GM12878 (cell line): ENCODE measurements around the gene RP2. TPM values are rescaled to one million over a fixed set of nuclear protein-coding genes. Genes with fewer than 3 reads are reported as not detected.

Experiments used
- ATAC-seq: fragments of 200-7000 bp; cut with Tn5 transposase; 3 replicates; pipeline ENCODE4 v1.9.1; 2020; ENCODE audit warnings: mild to moderate bottlenecking, moderate library complexity
- BruUV-seq: library from RNA; stranded (reverse); fragments of 400-500 nt; replicated peaks from 2 replicates; lab custom pipeline; 2021; lab: Mats Ljungman, UMichigan
- CTCF ChIA-PET: fragments of 300-600 bp; sonication (Branson Sonifier 250); formaldehyde crosslinking; extraction: SDS; loops from one replicate; lab custom pipeline; 2021; ENCODE audit warnings: inconsistent platforms; lab: Yijun Ruan, JAX
- POLR2A ChIA-PET: fragments of 350-600 bp; formaldehyde crosslinking; extraction: SDS; loops from one replicate; lab custom pipeline; 2021; ENCODE audit warnings: inconsistent platforms; lab: Charles Lee
- RAD21 ChIA-PET: fragments of 300-600 bp; sonication (Branson Sonifier 250); formaldehyde crosslinking; loops from one replicate; lab custom pipeline; 2023; ENCODE audit warnings: antibody characterized with exemption; ENCODE audit not compliant: unreplicated experiment; lab: Charles Lee
- SMC1A ChIA-PET: fragments of 300-600 bp; sonication (Branson Sonifier 250); formaldehyde crosslinking; loops from one replicate; lab custom pipeline; 2023; ENCODE audit not compliant: unreplicated experiment, uncharacterized antibody; lab: Charles Lee
- DNase-seq: peaks from one replicate; pipeline ENCODE4 v3.0.0-alpha.2; 2011; ENCODE audit warnings: low read depth, low spot score
- FAIRE-seq: peaks from 3 replicates; lab custom pipeline; 2011; peaks lifted over from hg19 to GRCh38; lab: Jason Lieb, UNC
- H2AFZ ChIP-seq: 2 replicates; pipeline ENCODE4 v1.6.0; 2011; ENCODE audit warnings: low read depth, low read length, control low read depth; ENCODE audit not compliant: control insufficient read depth
- H3K27ac ChIP-seq: 2 replicates; pipeline ENCODE4 v1.5.1; 2011; ENCODE audit warnings: control low read depth; ENCODE audit not compliant: control insufficient read depth, insufficient read depth
- H3K27me3 ChIP-seq, 2 experiments: replicated peaks in 1 of 2; 2 replicates each; pipeline versions ENCODE4 v1.6.0 to v1.6.1; 2011; ENCODE audit warnings: low read length in 1 of 2; ENCODE audit not compliant: control insufficient read depth in 2 of 2, insufficient read depth in 2 of 2
- H3K36me3 ChIP-seq, 2 experiments: 2 replicates each; pipeline ENCODE4 v1.5.1; 2011; ENCODE audit warnings: low read length in 1 of 2; ENCODE audit not compliant: control insufficient read depth in 2 of 2, insufficient read depth in 2 of 2
- H3K4me1 ChIP-seq: 2 replicates; pipeline ENCODE4 v1.6.1; 2011; ENCODE audit warnings: mild to moderate bottlenecking, low read length, moderate library complexity, mixed read lengths; ENCODE audit not compliant: control insufficient read depth, insufficient read depth
- H3K4me2 ChIP-seq: 2 replicates; pipeline ENCODE4 v1.6.0; 2011; ENCODE audit warnings: control low read depth; ENCODE audit not compliant: control insufficient read depth, insufficient read depth
- H3K4me3 ChIP-seq: fragments of 200-600 bp; sonication (generic); 2 replicates; pipeline ENCODE4 v1.5.1; 2016
- H3K79me2 ChIP-seq: 2 replicates; pipeline ENCODE4 v1.6.0; 2011; ENCODE audit warnings: low read length; ENCODE audit not compliant: control insufficient read depth, insufficient read depth
- H3K9ac ChIP-seq: 2 replicates; pipeline ENCODE4 v1.8.0; 2011; ENCODE audit warnings: low read length, control low read depth, mixed read lengths; ENCODE audit not compliant: control insufficient read depth, insufficient read depth
- H3K9me3 ChIP-seq: replicated peaks from 3 replicates; pipeline ENCODE4 v1.5.1; 2011; ENCODE audit warnings: mild to moderate bottlenecking, low read length; ENCODE audit not compliant: control insufficient read depth, insufficient read depth
- H4K20me1 ChIP-seq: 2 replicates; pipeline ENCODE4 v1.6.0; 2011; ENCODE audit not compliant: control insufficient read depth, insufficient read depth
- CBFB ChIP-seq: IDR thresholded peaks from 2 replicates; pipeline ENCODE4 v1.6.1; 2016; ENCODE audit warnings: antibody characterized with exemption, low read depth
- IKZF1 ChIP-seq: fragments of 450-650 bp; conservative IDR thresholded peaks from 2 replicates; pipeline ENCODE4 v1.6.1; 2017; ENCODE audit warnings: antibody characterized with exemption, mild to moderate bottlenecking
- LARP7 ChIP-seq: fragments of 450-650 bp; IDR thresholded peaks from 2 replicates; pipeline ENCODE4 v1.6.1; 2017; ENCODE audit warnings: mild to moderate bottlenecking
- NR2C1 ChIP-seq: fragments of 450-650 bp; IDR thresholded peaks from 2 replicates; pipeline ENCODE4 v1.6.1; 2017; ENCODE audit warnings: antibody characterized with exemption, mild to moderate bottlenecking, moderate library complexity
- YBX1 ChIP-seq: fragments of 450-650 bp; IDR thresholded peaks from 2 replicates; pipeline ENCODE4 v1.6.1; 2016; ENCODE audit warnings: antibody characterized with exemption
- WGBS: methylation state at CpG from one replicate; pipeline ENCODE4 v1.1.6; 2016; ENCODE audit warnings: low lambda C conversion rate; ENCODE audit not compliant: insufficient replicate concordance, insufficient coverage; ENCODE audit errors: missing lambda C conversion rate; 5-methylcytosine and 5-hydroxymethylcytosine counted together
- in situ Hi-C: fragments of 300-500 bp; cut with MboI; formaldehyde crosslinking; loops from 9 replicates; pipeline ENCODE4 v1.14.3; 2018; ENCODE audit warnings: mixed read lengths
- intact Hi-C: fragments of 100-400 bp; cut with micrococcal nuclease; formaldehyde crosslinking; loops from one replicate; pipeline ENCODE4 v1.14.2; 2022; ENCODE audit not compliant: unreplicated experiment
- polyA plus RNA-seq, 11 experiments: library from polyadenylated mRNA; depleted of rRNA in 4 of 11; unstranded in 6 of 11; stranded (reverse) in 5 of 11; fragments of >200 nt; fragmentation: Nextera tagmentation in 4 of 11; fragmentation: Illumina TruSeq in 1 of 11; extraction: Ambion mirVana in 4 of 11; extraction: Trizol in 1 of 11; gene quantifications; 1 replicate in 1 of 11; 2 replicates in 10 of 11; pipeline versions ENCODE4 v1.2.1 to v1.2.3, GENCODE V29; 2011 to 2016; ENCODE audit warnings: inconsistent platforms in 2 of 11, missing spikeins in 2 of 11, low read depth in 1 of 11
- total RNA-seq, 4 experiments: library from RNA; depleted of rRNA in 3 of 4; stranded (reverse); fragments of >200 nt in 3 of 4; fragmentation: Illumina TruSeq in 1 of 4; extraction: Trizol in 1 of 4; gene quantifications; 2 replicates each; pipeline versions ENCODE4 v1.2.1 to v1.2.3, GENCODE V29; 2013 to 2021
- TF ChIP-seq, protein P1 (sequence below): IDR thresholded peaks from 2 replicates; pipeline ENCODE4 v1.6.1; 2012; ENCODE audit warnings: low read depth, low read length, improper control_type of control experiment
- TF ChIP-seq, protein P2 (sequence below): fragments of 450-650 bp; IDR thresholded peaks from 2 replicates; pipeline ENCODE4 v1.6.1; 2018; ENCODE audit warnings: borderline replicate concordance, mild to moderate bottlenecking; ENCODE audit not compliant: partially characterized antibody

RP2 gene
- total and polyA plus RNA-seq, 10 of the 15 experiments (the other 5 are each of a cell fraction or from before 2014, with no cell fraction given): 3.5 to 11.0 (median 5.7) TPM

DNA sequence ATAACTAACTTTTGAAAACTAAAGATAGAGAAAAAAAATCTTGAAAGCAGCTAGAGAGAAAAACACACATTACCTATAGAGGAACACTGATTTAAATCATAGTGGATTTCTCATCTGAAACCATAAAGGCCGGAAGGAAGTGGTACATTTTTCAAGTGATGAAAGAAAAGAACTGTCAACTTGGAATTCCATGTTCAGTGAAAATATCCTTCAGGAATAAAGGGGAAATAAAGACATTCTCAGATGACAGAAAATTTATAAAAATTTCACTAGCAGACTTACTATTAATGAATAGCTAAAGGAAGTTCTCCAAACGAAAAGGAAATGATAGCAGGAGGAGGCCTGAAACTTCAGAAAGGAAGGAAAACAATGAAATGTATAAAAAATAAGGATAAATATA is 67.8 kb downstream of the RP2 start:
- no peak overlapping the region for H2AFZ ChIP-seq
- in situ Hi-C loops: no loop called here
- BruUV-seq: no TSS peak

DNA sequence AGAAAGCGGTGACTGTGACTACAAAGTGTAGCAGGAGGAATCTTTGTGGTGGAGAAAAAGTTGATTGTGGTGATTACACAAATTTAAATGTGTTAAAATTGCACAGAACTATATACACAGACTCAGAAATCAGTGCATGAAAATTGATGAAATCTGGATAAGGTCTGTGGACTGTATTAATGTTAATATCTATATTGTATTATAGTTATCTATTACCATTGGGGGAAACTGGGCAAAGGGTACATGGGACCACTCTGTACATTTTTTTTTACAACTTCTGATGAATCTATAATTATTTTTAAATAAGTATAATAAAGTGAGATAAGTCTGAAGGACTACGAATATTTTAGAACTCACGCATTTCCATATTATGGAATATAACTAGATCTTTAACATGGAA is 73.6 kb downstream of the RP2 start:
- Histone ChIP-seq H3K4me2 (no peak overlapping the region), H2AFZ (no peak overlapping the region)
- no peak for TF ChIP-seq CBFB
- TF ChIP-seq LARP7: no peak
- TF ChIP-seq, protein P1, sequence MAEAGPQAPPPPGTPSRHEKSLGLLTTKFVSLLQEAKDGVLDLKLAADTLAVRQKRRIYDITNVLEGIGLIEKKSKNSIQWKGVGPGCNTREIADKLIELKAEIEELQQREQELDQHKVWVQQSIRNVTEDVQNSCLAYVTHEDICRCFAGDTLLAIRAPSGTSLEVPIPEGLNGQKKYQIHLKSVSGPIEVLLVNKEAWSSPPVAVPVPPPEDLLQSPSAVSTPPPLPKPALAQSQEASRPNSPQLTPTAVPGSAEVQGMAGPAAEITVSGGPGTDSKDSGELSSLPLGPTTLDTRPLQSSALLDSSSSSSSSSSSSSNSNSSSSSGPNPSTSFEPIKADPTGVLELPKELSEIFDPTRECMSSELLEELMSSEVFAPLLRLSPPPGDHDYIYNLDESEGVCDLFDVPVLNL: no peak
- no peak for TF ChIP-seq YBX1
- TF ChIP-seq, protein P2, sequence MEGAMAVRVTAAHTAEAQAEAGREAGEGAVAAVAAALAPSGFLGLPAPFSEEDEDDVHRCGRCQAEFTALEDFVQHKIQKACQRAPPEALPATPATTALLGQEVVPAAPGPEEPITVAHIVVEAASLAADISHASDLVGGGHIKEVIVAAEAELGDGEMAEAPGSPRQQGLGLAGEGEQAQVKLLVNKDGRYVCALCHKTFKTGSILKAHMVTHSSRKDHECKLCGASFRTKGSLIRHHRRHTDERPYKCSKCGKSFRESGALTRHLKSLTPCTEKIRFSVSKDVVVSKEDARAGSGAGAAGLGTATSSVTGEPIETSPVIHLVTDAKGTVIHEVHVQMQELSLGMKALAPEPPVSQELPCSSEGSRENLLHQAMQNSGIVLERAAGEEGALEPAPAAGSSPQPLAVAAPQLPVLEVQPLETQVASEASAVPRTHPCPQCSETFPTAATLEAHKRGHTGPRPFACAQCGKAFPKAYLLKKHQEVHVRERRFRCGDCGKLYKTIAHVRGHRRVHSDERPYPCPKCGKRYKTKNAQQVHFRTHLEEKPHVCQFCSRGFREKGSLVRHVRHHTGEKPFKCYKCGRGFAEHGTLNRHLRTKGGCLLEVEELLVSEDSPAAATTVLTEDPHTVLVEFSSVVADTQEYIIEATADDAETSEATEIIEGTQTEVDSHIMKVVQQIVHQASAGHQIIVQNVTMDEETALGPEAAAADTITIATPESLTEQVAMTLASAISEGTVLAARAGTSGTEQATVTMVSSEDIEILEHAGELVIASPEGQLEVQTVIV: no peak
- TF ChIP-seq, all 136 proteins: peak for 0
- H3K9me3 ChIP-seq: no peaks in the 10 kb centered on the region
- CTCF ChIA-PET: no interaction called here
- BruUV-seq: no TSS peak
- ATAC-seq (no peak), DNase-seq (no peak), FAIRE-seq (no peak)
- in situ Hi-C loops: no loop called here
- no peaks in the 10 kb centered on the region for H4K20me1 ChIP-seq
- POLR2A ChIA-PET: no interaction called here
- SMC1A ChIA-PET: no interaction called here
- H3K27me3 ChIP-seq: peaks cover 0 to 1% of the 10 kb centered on the region in 2 experiments; a peak in 2 of 4 replicates
- H3K27ac ChIP-seq: no peak overlapping the region
- no peaks in the 10 kb centered on the region for H3K4me1 ChIP-seq
- no peak overlapping the region for H3K9ac ChIP-seq
- RAD21 ChIA-PET: no interaction called here
- intact Hi-C loops: no loop called here
- H3K79me2 ChIP-seq: no peaks in the 10 kb centered on the region; the same call in 1 of the 2 replicates
- H3K4me3 ChIP-seq: no peak overlapping the region
- no peaks in the 10 kb centered on the region for H3K36me3 ChIP-seq
- 69% methylated on average over 3 of the region's 3 CpGs for WGBS

More for the DNA sequence above, 67.8 kb downstream of the RP2 start:
- Histone ChIP-seq H4K20me1 (no peaks in the 10 kb centered on the region), H3K4me2 (no peak overlapping the region), H3K27ac (no peak overlapping the region), H3K4me3 (no peak overlapping the region), H3K9me3 (no peaks in the 10 kb centered on the region), H3K79me2 (no peaks in the 10 kb centered on the region), H3K27me3 (no peaks in the 10 kb centered on the region; a peak in 1 of 4 replicates), H3K4me1 (no peaks in the 10 kb centered on the region), H3K36me3 (no peaks in the 10 kb centered on the region), H3K9ac (no peak overlapping the region)
- DNase-seq (no peak), FAIRE-seq (no peak), ATAC-seq (no peak)
- intact Hi-C loops: loop anchor here (5.0 kb wide), 2 partner anchors 128 to 188 kb away; no protein-coding TSS in a partner anchor
- RAD21 ChIA-PET: interaction anchor here (1.2 to 3.8 kb wide), 8 partner anchors 10 to 126 kb away, joined by 3 to 29 read pairs (median 8); no protein-coding TSS in a partner anchor
- WGBS: 43% methylated on average over 2 of the region's 2 CpGs
- POLR2A ChIA-PET: no interaction called here
- SMC1A ChIA-PET: interaction anchor here (0.9 to 3.4 kb wide), 13 partner anchors 9 to 188 kb away, joined by 3 to 23 read pairs (median 5); no protein-coding TSS in a partner anchor
- CTCF ChIA-PET: interaction anchor here (0.8 to 3.7 kb wide), 15 partner anchors 11 to 187 kb away, joined by 3 to 38 read pairs (median 6); no protein-coding TSS in a partner anchor
- TF ChIP-seq NR2C1 (no peak), IKZF1 (no peak)
